Psoas muscle (tissue), 8 donors: ENCODE data around the gene SLC25A39. TPM values are rescaled to one million over a fixed set of nuclear protein-coding genes. Genes with fewer than 3 reads are reported as not detected.
"Not testable (repeated sequence)": the region's sequence is repeated elsewhere in the genome, so short reads cannot be mapped to it uniquely, and the experiment has no call there.

Source experiments
- ATAC-seq, 4 donors: fragments of 200-7000 bp; cut with Tn5 transposase; one replicate each; pipeline ENCODE4 v1.9.1; 2020; ENCODE audit warnings: moderate library complexity in 3 of 4, mild to moderate bottlenecking in 2 of 4
- DNase-seq, 2 donors: peaks; one replicate each; pipeline ENCODE4 v3.0.0-alpha.2; 2020
- H3K27ac ChIP-seq: fragments of 200-600 bp; one replicate; pipeline ENCODE4 v1.8.0; 2022
- H3K27me3 ChIP-seq, 3 donors: fragments of 200-600 bp in 1 of 3; one replicate each; pipeline versions ENCODE4 v1.6.1 to v1.8.0; 2013 to 2022; ENCODE audit warnings: low read length in 2 of 3, mild to moderate bottlenecking in 2 of 3, moderate library complexity in 1 of 3; ENCODE audit not compliant: insufficient read depth in 3 of 3
- H3K36me3 ChIP-seq, 2 donors: fragments of 200-600 bp in 1 of 2; one replicate each; pipeline versions ENCODE4 v1.6.1 to v1.8.0; 2013 to 2022; ENCODE audit warnings: low read depth in 1 of 2, mild to moderate bottlenecking in 1 of 2, moderate library complexity in 1 of 2; ENCODE audit not compliant: insufficient read depth in 1 of 2
- H3K4me1 ChIP-seq: fragments of 200-600 bp; one replicate; pipeline ENCODE4 v1.8.0; 2022
- H3K4me3 ChIP-seq: fragments of 200-600 bp; one replicate; pipeline ENCODE4 v1.8.0; 2022; ENCODE audit warnings: mild to moderate bottlenecking
- H3K9me3 ChIP-seq: fragments of 200-600 bp; one replicate; pipeline ENCODE4 v1.8.0; 2022
- WGBS, 3 donors: extraction: QIAGEN DNeasy Blood & Tissue Kit; methylation state at CpG; one replicate each; pipeline versions ENCODE4 v1.1.6 to v1.1.7; 2013; 5-methylcytosine and 5-hydroxymethylcytosine counted together
- intact Hi-C, 2 donors: fragments of 100-400 bp; cut with DNase I; formaldehyde crosslinking; loops; one replicate each; pipeline versions ENCODE4 v1.11.0 to v1.14.2; 2022
- polyA plus RNA-seq, 3 donors: library from polyadenylated mRNA; stranded (reverse); fragments of 200-250 nt; gene quantifications; one replicate each; pipeline ENCODE4 v1.2.3, GENCODE V29; 2013
- total RNA-seq, 4 donors: library from RNA; stranded (reverse); fragmentation: NEBNext Ultra II Directional in 2 of 4; extraction: Animal tissue kit (Norgen Biotek cat#: 25700) in 2 of 4; gene quantifications; one replicate each; pipeline versions ENCODE4 v1.2.1 to v1.2.4, GENCODE V29; 2021 to 2023
- TF ChIP-seq, protein P1 (sequence below): fragments of 200-600 bp; IDR thresholded peaks from one replicate; pipeline ENCODE4 v1.8.0; 2022; ENCODE audit warnings: antibody characterized with exemption
- donor health status: healthy with polysubstance abuse.
- donor health status: DM: no; HTN: no; CAD: no; lungs with moderate emphysema.
- donor health status: Bipolar disorder and iron deficiency.
- donor health status: healthy.
- donor health status: DM: yes; HTN: yes; CAD: no.
- donor health status: DM: no; HTN: no; CAD: no.
- donor health status: DM: no; HTN: no; CAD: no.
- donor health status: DM: yes; HTN: yes; CAD: no.

Gene SLC25A39
- total and polyA plus RNA-seq, 7 donors, result 36.4 to 79.3 (median 42.4) TPM

DNA sequence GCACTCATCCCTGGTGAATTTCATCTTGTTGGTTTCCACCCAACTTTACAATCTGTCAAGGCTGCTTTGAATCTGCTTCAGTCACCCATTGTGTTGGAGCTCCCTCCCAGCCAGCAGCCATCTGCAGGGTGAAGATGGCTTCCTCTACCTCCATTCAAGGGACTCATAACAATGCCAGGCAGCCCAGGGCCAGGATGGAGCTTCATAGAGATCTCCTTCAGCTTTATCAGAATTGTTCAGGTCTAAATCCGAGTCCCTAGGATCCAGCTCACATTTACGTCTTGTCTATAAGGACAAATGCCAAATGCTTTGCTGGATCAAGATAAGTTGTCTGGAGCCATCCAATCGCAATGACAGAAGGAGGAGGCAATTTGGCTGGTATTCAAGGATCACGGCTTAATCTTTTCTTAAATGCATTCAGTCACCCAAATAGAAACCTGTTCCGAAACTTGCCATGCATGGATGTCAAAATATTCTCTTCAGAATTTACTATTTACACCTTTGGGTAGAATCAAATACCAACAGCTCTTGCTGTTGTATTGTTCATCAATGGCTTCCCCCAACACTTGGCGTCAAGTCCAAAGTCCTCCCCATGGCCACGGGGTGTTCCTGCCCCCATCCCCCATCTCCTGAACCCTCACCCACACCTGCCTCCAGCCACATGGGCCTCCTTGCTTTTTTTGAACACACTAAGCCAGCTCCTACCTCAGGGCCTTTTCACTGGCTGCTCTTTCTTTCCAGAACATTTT is 42.8 kb upstream of the SLC25A39 start:
- 65 to 70% (median 66%) methylated on average over 7 of the region's 7 CpGs for WGBS, 3 donors

DNA sequence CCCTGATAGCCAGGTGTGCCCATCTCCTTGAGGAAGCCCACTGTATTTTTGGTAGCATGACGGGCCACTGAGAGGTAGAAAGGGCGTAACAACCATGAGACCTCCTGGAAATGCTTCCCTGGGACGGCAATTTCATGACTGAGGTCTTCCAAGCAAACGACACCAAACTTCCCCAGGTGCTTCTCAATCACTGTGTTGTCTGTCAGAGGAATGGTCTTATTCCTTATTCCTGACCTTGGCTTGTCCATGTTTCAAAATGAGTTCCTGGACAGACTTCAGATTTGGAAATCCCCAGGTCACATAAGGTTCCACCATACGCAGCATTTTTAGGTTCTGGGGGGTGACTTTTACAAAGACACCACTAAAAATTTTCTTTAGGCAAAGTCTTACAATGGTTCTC is 40.4 kb upstream of the SLC25A39 start:
- peaks cover 0 to 13% (median 2%) of the 10 kb centered on the region in 3 donors for H3K27me3 ChIP-seq
- intact Hi-C loops, H3K4me1 ChIP-seq, H3K36me3 ChIP-seq, H3K27ac ChIP-seq, H3K4me3 ChIP-seq, ATAC-seq, H3K9me3 ChIP-seq, DNase-seq: not testable (repeated sequence)
- WGBS, 3 donors, result 85 to 93% (median 86%) methylated on average over 5 of the region's 5 CpGs

More for the DNA sequence above, 42.8 kb upstream of the SLC25A39 start:
- ATAC-seq (no peak), DNase-seq (peak in 1 of 2 donors; percentile 1)
- TF ChIP-seq, protein P1, sequence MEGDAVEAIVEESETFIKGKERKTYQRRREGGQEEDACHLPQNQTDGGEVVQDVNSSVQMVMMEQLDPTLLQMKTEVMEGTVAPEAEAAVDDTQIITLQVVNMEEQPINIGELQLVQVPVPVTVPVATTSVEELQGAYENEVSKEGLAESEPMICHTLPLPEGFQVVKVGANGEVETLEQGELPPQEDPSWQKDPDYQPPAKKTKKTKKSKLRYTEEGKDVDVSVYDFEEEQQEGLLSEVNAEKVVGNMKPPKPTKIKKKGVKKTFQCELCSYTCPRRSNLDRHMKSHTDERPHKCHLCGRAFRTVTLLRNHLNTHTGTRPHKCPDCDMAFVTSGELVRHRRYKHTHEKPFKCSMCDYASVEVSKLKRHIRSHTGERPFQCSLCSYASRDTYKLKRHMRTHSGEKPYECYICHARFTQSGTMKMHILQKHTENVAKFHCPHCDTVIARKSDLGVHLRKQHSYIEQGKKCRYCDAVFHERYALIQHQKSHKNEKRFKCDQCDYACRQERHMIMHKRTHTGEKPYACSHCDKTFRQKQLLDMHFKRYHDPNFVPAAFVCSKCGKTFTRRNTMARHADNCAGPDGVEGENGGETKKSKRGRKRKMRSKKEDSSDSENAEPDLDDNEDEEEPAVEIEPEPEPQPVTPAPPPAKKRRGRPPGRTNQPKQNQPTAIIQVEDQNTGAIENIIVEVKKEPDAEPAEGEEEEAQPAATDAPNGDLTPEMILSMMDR, result no peak
- Histone ChIP-seq H3K27me3 (peaks cover 0 to 31% (median 8%) of the 10 kb centered on the region in 3 donors), H3K9me3 (no peaks in the 10 kb centered on the region), H3K36me3 (no peaks in the 10 kb centered on the region), H3K4me1 (peaks cover 4% of the 10 kb centered on the region), H3K4me3 (no peak overlapping the region), H3K27ac (no peak overlapping the region)
- intact Hi-C loops, result no loop called here

DNA sequence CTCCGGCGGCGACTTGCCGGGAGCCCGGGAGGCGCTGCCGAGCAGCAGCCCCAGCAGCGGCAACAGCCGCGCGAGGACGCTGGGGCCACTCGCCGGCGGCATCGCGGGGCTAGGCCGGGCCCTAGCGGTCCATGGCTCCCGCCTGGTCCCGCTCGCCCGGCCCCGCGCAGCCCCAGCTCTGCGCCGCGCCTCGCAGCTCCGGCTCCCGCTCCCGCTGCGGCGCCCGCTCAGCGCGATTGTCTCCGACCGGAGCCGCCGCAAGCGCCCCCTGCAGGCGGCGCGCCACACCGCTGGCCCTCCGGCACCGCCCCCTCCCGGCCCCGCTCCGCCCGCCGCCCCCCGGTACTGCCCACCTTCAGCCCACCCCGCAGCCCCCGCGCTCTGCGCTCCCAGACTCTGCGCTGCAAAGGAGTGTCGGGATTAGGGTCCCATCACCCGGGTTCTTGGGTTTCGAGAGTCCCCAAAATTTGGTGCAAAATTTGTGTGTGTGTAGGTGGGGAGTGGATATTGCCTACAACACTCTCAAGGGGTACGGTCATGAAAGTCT is 39.1 kb upstream of the SLC25A39 start, which contains the start of gene FAM171A2:
Gene FAM171A2, minus strand, starts transcription at position 241 of the 547 bp plus-strand sequence. Its CDS starts 139 bp downstream, at position 102.
- ATAC-seq (peak; percentile 82 to 92 (median 87)), DNase-seq (peak; percentile 63 to 81)
- 0 to 1% (median 1%) methylated on average over 25 to 63 of the region's 63 CpGs for WGBS, 3 donors
- Histone ChIP-seq H3K27me3 (peaks cover 0 to 11% (median 2%) of the 10 kb centered on the region in 3 donors), H3K4me1 (peaks cover 4% of the 10 kb centered on the region), H3K27ac (no peak within 1 kb of the TSS), H3K36me3 (no peaks in the 10 kb centered on the region), H3K4me3 (peak within 1 kb of the TSS; percentile 71), H3K9me3 (no peaks in the 10 kb centered on the region)
- intact Hi-C loops, result no loop called here
- TF ChIP-seq, protein P1, result peak; percentile 88

DNA sequence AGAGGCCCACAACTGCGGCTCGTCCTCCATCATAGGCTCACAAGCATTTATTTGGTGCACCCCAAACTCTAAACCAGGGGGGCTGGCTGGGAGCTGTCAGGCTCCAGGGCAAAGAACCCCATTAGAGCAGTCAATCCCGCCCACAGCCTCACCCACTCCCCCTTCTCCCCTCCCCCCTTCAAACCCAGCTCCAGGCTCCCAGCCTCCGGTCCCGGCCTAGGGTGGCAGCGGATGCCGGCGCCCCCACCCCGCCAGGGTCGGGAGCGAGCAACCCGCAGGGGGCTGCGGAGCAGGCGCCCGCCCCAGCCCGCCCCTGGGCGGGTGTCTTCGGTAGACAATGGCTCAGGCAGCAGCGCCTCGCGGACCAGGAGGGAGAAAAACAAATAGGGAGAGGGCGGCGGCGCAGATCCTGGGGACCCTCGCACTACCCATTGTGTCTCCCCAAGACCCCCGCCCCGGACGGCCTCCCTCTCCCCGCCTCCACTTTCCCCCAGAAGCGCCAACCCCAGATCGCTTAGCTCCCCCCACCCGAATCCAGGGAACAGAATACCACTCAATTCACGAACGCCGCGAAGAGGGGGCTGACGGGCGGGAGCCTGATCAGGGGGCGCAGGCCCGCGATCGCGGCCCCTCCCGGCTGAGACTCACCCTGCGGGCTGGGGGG is 38.5 kb upstream of the SLC25A39 start:
- 1 to 4% (median 2%) methylated on average over 28 to 45 of the region's 45 CpGs for WGBS, 3 donors
- TF ChIP-seq, protein P1, result no peak
- H3K4me1 ChIP-seq, result peaks cover 4% of the 10 kb centered on the region
- no peaks in the 10 kb centered on the region for H3K9me3 ChIP-seq
- peaks cover 0 to 11% (median 2%) of the 10 kb centered on the region in 3 donors for H3K27me3 ChIP-seq
- H3K27ac ChIP-seq, result no peak overlapping the region
- ATAC-seq (peak in 2 of 4 donors; percentile 29 to 31), DNase-seq (no peak)
- peak overlapping the region; percentile 71 for H3K4me3 ChIP-seq
- H3K36me3 ChIP-seq, result no peaks in the 10 kb centered on the region
- intact Hi-C loops, result no loop called here

DNA sequence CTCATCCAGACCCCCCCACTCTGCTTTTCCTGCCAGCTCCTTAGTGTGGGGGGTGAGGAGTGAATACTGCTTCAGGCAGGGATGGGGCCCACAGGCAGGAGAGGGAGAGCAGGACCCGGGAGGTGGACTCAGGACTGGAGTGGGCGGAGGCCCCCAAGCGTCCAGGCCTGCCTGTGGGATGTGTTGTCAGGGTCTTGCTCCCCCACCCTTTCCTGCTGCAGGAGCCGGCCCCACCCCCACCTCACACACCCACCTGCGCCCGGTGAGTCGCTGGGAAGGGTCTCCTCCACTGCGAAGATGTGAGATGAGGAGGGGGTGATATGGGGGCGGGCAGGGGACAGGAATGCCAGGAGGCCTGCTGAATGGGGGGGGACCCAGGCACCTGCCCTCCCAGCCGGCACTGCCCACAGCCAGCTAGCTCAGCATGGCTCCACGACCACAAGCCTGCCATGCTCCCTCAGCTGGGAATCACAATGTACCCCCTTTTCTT is 37.9 kb upstream of the SLC25A39 start:
- 24 to 37% (median 26%) methylated on average over 7 to 11 of the region's 11 CpGs for WGBS, 3 donors
- ATAC-seq, result no peak
- intact Hi-C loops, result no loop called here
- no peaks in the 10 kb centered on the region for H3K36me3 ChIP-seq
- H3K4me3 ChIP-seq, result peak overlapping the region; percentile 71
- TF ChIP-seq, protein P1, result no peak
- DNase-seq, result no peak
- H3K27ac ChIP-seq, result no peak overlapping the region
- H3K9me3 ChIP-seq, result no peaks in the 10 kb centered on the region
- peaks cover 4% of the 10 kb centered on the region for H3K4me1 ChIP-seq
- peaks cover 0 to 11% (median 2%) of the 10 kb centered on the region in 3 donors for H3K27me3 ChIP-seq
